HCT116 (cell line): Measurements from ENCODE around the gene WDR82. TPM values are rescaled to one million over a fixed set of nuclear protein-coding genes. Genes with fewer than 3 reads are reported as not detected.

ENCODE experiments used
- ATAC-seq: fragments of 200-7000 bp; cut with Tn5 transposase; 2 replicates; pipeline ENCODE4 v1.9.1; 2020; ENCODE audit warnings: mild to moderate bottlenecking, moderate library complexity
- BruUV-seq: library from RNA; stranded (reverse); fragments of 400-500 nt; replicated peaks from 2 replicates; lab custom pipeline; 2021; lab: Mats Ljungman, UMichigan
- CTCF ChIA-PET: fragments of 300-600 bp; sonication (Branson Sonifier 250); formaldehyde crosslinking; loops from one replicate; lab custom pipeline; 2021; ENCODE audit warnings: antibody characterized with exemption; lab: Charles Lee
- POLR2A ChIA-PET: fragments of 300-600, 350-600 bp; sonication (Branson Sonifier 250); formaldehyde crosslinking; loops from one replicate; lab custom pipeline; 2021; ENCODE audit warnings: antibody characterized with exemption; lab: Charles Lee
- RAD21 ChIA-PET, 2 experiments: fragments of 300-600 bp; sonication (Branson Sonifier 250); formaldehyde crosslinking; loops; one replicate each; lab custom pipeline; 2023; ENCODE audit warnings: low total read pairs in 2 of 2; ENCODE audit not compliant: uncharacterized antibody in 2 of 2, unreplicated experiment in 2 of 2, low non-redundant PET in 1 of 2; lab: Charles Lee
- DNase-seq: peaks from one replicate; pipeline ENCODE4 v3.0.0-alpha.2; 2010; ENCODE audit warnings: low read depth, low spot score
- H2AFZ ChIP-seq: fragments of 200-600 bp; shearing (Covaris generic), sonication (generic); 2 replicates; pipeline ENCODE4 v1.6.1; 2017; ENCODE audit warnings: low read depth, mixed run types, mixed read lengths, antibody characterized with exemption, low read length; ENCODE audit not compliant: poor library complexity, severe bottlenecking
- H3K27ac ChIP-seq: 2 replicates; pipeline ENCODE4 v1.5.1; 2012; ENCODE audit warnings: low read depth, low read length
- H3K27me3 ChIP-seq: fragments of 200-600 bp; sonication (generic); 2 replicates; pipeline ENCODE4 v1.6.1; 2016; ENCODE audit warnings: mixed run types, low read length, mixed read lengths; ENCODE audit not compliant: insufficient read depth
- H3K36me3 ChIP-seq, 2 experiments: fragments of 200-500 bp in 1 of 2; fragments of 200-600 bp in 1 of 2; sonication (Bioruptor generic) in 1 of 2; sonication (generic) in 1 of 2; 2 replicates each; pipeline versions ENCODE4 v1.5.1 to v1.6.1; 2014 to 2016; ENCODE audit warnings: low read length in 2 of 2, inconsistent platforms in 1 of 2, mixed read lengths in 1 of 2, mixed run types in 1 of 2; ENCODE audit not compliant: insufficient read depth in 2 of 2, control insufficient read depth in 1 of 2
- H3K4me1 ChIP-seq, 2 experiments: fragments of 200-600 bp in 1 of 2; sonication (generic) in 1 of 2; 2 replicates each; pipeline versions ENCODE4 v1.5.1 to v1.6.1; 2012 to 2017; ENCODE audit warnings: low read length in 2 of 2, inconsistent platforms in 1 of 2, mild to moderate bottlenecking in 1 of 2, mixed read lengths in 1 of 2, mixed run types in 1 of 2, moderate library complexity in 1 of 2; ENCODE audit not compliant: insufficient read depth in 2 of 2, control insufficient read depth in 1 of 2
- H3K4me2 ChIP-seq: fragments of 200-600 bp; sonication (generic); 2 replicates; pipeline ENCODE4 v1.6.1; 2017; ENCODE audit warnings: mixed run types, low read length, mixed read lengths
- H3K4me3 ChIP-seq, 2 experiments: fragments of 200-600 bp in 1 of 2; sonication (generic) in 1 of 2; replicated peaks in 1 of 2; 2 replicates each; pipeline ENCODE4 v1.5.1; 2011 to 2016; ENCODE audit warnings: low read length in 2 of 2, control low read depth in 1 of 2, low read depth in 1 of 2, mild to moderate bottlenecking in 1 of 2, mixed read lengths in 1 of 2, mixed run types in 1 of 2
- H3K79me2 ChIP-seq: fragments of 200-600 bp; sonication (generic); 2 replicates; pipeline ENCODE4 v1.6.1; 2017; ENCODE audit warnings: mild to moderate bottlenecking, mixed run types, low read length, moderate library complexity, mixed read lengths; ENCODE audit not compliant: insufficient read depth
- H3K9ac ChIP-seq: fragments of 200-600 bp; sonication (generic); 2 replicates; pipeline ENCODE4 v1.6.1; 2016; ENCODE audit warnings: low read length, mixed read lengths
- H3K9me2 ChIP-seq: fragments of 200-600 bp; sonication (generic), shearing (Covaris generic); 2 replicates; pipeline ENCODE4 v1.6.1; 2017; ENCODE audit warnings: mixed run types, mild to moderate bottlenecking, moderate library complexity; ENCODE audit not compliant: insufficient read depth
- H3K9me3 ChIP-seq, 2 experiments: fragments of 200-500 bp in 1 of 2; fragments of 200-600 bp in 1 of 2; sonication (Bioruptor generic) in 1 of 2; sonication (generic) in 1 of 2; 2 replicates each; pipeline ENCODE4 v1.6.1; 2014 to 2017; ENCODE audit warnings: low read length in 2 of 2, mixed read lengths in 2 of 2, inconsistent platforms in 1 of 2, low read depth in 1 of 2, mild to moderate bottlenecking in 1 of 2, mixed run types in 1 of 2, moderate library complexity in 1 of 2; ENCODE audit not compliant: control insufficient read depth in 1 of 2, insufficient read depth in 1 of 2
- H4K20me1 ChIP-seq: fragments of 200-600 bp; sonication (generic), shearing (Covaris generic); 2 replicates; pipeline ENCODE4 v1.6.1; 2017; ENCODE audit warnings: mixed run types, mild to moderate bottlenecking, moderate library complexity; ENCODE audit not compliant: insufficient read depth
- ATF3 ChIP-seq: IDR thresholded peaks from 2 replicates; pipeline ENCODE4 v1.6.1; 2012
- CBX3 ChIP-seq: IDR thresholded peaks from 2 replicates; pipeline ENCODE4 v1.6.1; 2012; ENCODE audit warnings: low read depth
- CTCF ChIP-seq, 3 experiments: fragments of 200-600 bp in 1 of 3; sonication (generic) in 1 of 3; IDR thresholded peaks in 2 of 3; conservative IDR thresholded peaks in 1 of 3; 2 replicates each; pipeline ENCODE4 v1.5.1; 2012 to 2017; ENCODE audit warnings: low read depth in 2 of 3, low read length in 2 of 3, antibody characterized with exemption in 1 of 3, borderline replicate concordance in 1 of 3, control low read depth in 1 of 3, mild to moderate bottlenecking in 1 of 3, mixed read lengths in 1 of 3, mixed run types in 1 of 3, moderate library complexity in 1 of 3; ENCODE audit not compliant: insufficient read depth in 1 of 3
- EGR1 ChIP-seq: IDR thresholded peaks from 2 replicates; pipeline ENCODE4 v1.6.1; 2012; ENCODE audit warnings: low read depth
- EZH2 ChIP-seq: fragments of 200-600 bp; sonication (generic); IDR thresholded peaks from 2 replicates; pipeline ENCODE4 v1.6.1; 2017; ENCODE audit warnings: antibody characterized with exemption, mixed run types
- EZH2phosphoT487 ChIP-seq: fragments of 200-600 bp; IDR thresholded peaks from 2 replicates; pipeline ENCODE4 v1.6.1; 2018; ENCODE audit warnings: antibody characterized with exemption, borderline replicate concordance
- FOSL1 ChIP-seq: IDR thresholded peaks from 2 replicates; pipeline ENCODE4 v1.6.1; 2012; ENCODE audit warnings: low read depth
- JUND ChIP-seq: IDR thresholded peaks from 2 replicates; pipeline ENCODE4 v1.6.1; 2012
- POLR2AphosphoS5 ChIP-seq: IDR thresholded peaks from 2 replicates; pipeline ENCODE4 v1.6.1; 2011; ENCODE audit warnings: mild to moderate bottlenecking, low read depth, low read length, moderate library complexity
- RAD21 ChIP-seq: IDR thresholded peaks from 2 replicates; pipeline ENCODE4 v1.6.1; 2012; ENCODE audit warnings: low read depth, mild to moderate bottlenecking
- REST ChIP-seq: IDR thresholded peaks from 2 replicates; pipeline ENCODE4 v1.6.1; 2012; ENCODE audit warnings: low read depth
- SIN3A ChIP-seq: IDR thresholded peaks from 2 replicates; pipeline ENCODE4 v1.6.1; 2012; ENCODE audit warnings: low read depth
- SP1 ChIP-seq: IDR thresholded peaks from 2 replicates; pipeline ENCODE4 v1.6.1; 2012; ENCODE audit warnings: low read depth
- TCF7L2 ChIP-seq: IDR thresholded peaks from 2 replicates; pipeline ENCODE4 v1.7.0; 2011; ENCODE audit warnings: borderline replicate concordance, inconsistent platforms; ENCODE audit not compliant: insufficient read depth, insufficient read length; ENCODE audit errors: extremely low read depth
- YY1 ChIP-seq: IDR thresholded peaks from 2 replicates; pipeline ENCODE4 v1.6.1; 2011; ENCODE audit warnings: low read length, low read depth, moderate library complexity, mild to moderate bottlenecking; ENCODE audit not compliant: insufficient replicate concordance; ENCODE audit errors: extremely low read depth
- ZBTB33 ChIP-seq: IDR thresholded peaks from 2 replicates; pipeline ENCODE4 v1.6.1; 2011; ENCODE audit warnings: mild to moderate bottlenecking, low read length, moderate library complexity; ENCODE audit not compliant: insufficient replicate concordance; ENCODE audit errors: extremely low read depth
- ZFX ChIP-seq: fragments of 450-650 bp; IDR thresholded peaks from 2 replicates; pipeline ENCODE4 v1.6.1; 2017
- ZNF274 ChIP-seq: fragments of 200-500 bp; sonication (Bioruptor generic); IDR thresholded peaks from 2 replicates; pipeline ENCODE4 v1.6.1; 2014; ENCODE audit warnings: mild to moderate bottlenecking, low read depth, low read length, inconsistent platforms
- intact Hi-C: fragments of 100-400 bp; cut with micrococcal nuclease; formaldehyde crosslinking; loops from 2 replicates; pipeline ENCODE4 v1.10.0; 2022
- total RNA-seq: library from RNA; stranded (reverse); gene quantifications from one replicate; pipeline ENCODE4 v1.2.1, GENCODE V29; 2021; ENCODE audit not compliant: unreplicated experiment

WDR82 gene
- total RNA-seq, 1 experiment from 2014 or later = 89.7 TPM

GRCh38 chr3:52248816-52249547, 29.5 kb downstream of the WDR82 start:
- intact Hi-C loops = no loop called here
- no peaks in the 10 kb centered on the region for H3K27me3 ChIP-seq
- H3K79me2 ChIP-seq = no peaks in the 10 kb centered on the region
- peaks cover 15 to 27% of the 10 kb centered on the region in 2 experiments; a peak in 3 of 4 replicates for H3K4me1 ChIP-seq
- ChIA-PET CTCF (interaction anchor here (1.0 to 1.2 kb wide), 2 partner anchors 11 to 30 kb away, joined by 3 read pairs; partner anchors contain the start of gene WDR82), RAD21 (no interaction called here), POLR2A (interaction anchor here (1.0 kb wide), 1 partner anchor 9 kb away, joined by 7 read pairs; no protein-coding TSS in a partner anchor)
- no peak overlapping the region for H3K4me2 ChIP-seq
- peaks cover 7 to 28% of the 10 kb centered on the region in 2 experiments; a peak in 3 of 4 replicates for H3K36me3 ChIP-seq
- BruUV-seq = no TSS peak
- no peak for ATAC-seq
- H3K9me3 ChIP-seq = no peaks in the 10 kb centered on the region
- no peak overlapping the region for H3K4me3 ChIP-seq
- no peaks in the 10 kb centered on the region for H4K20me1 ChIP-seq
- no peak overlapping the region for H3K27ac ChIP-seq
- H3K9me2 ChIP-seq = no peaks in the 10 kb centered on the region
- DNase-seq = no peak
- TF ChIP-seq ZBTB33 (no peak), POLR2AphosphoS5 (no peak), ATF3 (no peak), REST (no peak), TCF7L2 (no peak), EGR1 (no peak), EZH2phosphoT487 (no peak), JUND (no peak), ZNF274 (no peak), RAD21 (no peak), YY1 (no peak), ZFX (no peak), CTCF (IDR thresholded peaks at IDR 0.05 in 2 of 3, conservative IDR thresholded peaks at IDR 0.05 in 1 of 3; ENCODE audit: borderline replicate concordance in 1 of 3, insufficient read depth in 1 of 3, low read depth in 2 of 3, low read length in 2 of 3) (no peak), FOSL1 (no peak), SIN3A (no peak), CBX3 (no peak), SP1 (no peak), EZH2 (no peak)
- no peak overlapping the region for H3K9ac ChIP-seq
- no peak overlapping the region for H2AFZ ChIP-seq
